ENCODE data around the gene CDADC1. TPM values are rescaled to one million over a fixed set of nuclear protein-coding genes. Genes with fewer than 3 reads are reported as not detected.
A peak's percentile ranks its signal among the peaks of the same experiment; 100 is the strongest.

Gene CDADC1
- total and polyA plus RNA-seq, 2 of the 13 experiments (the other 11 are each of a cell fraction or from before 2014, with no cell fraction given) = 2.4 to 9.0 TPM

- TF ChIP-seq CBX2 (IDR thresholded peaks at IDR 0.05; ENCODE audit: low read depth, low read length) (no peak), CBX2 (CRISPR knock-in tag; IDR thresholded peaks at IDR 0.05; ENCODE audit: low read depth) (no peak), HOXA5 (CRISPR knock-in tag; IDR thresholded peaks at IDR 0.05) (no peak), ZNF460 (CRISPR knock-in tag; IDR thresholded peaks at IDR 0.05; ENCODE audit: borderline replicate concordance) (no peak), ZNF253 (CRISPR knock-in tag; IDR thresholded peaks at IDR 0.05; ENCODE audit: borderline replicate concordance) (no peak), ZNF891 (CRISPR knock-in tag; IDR thresholded peaks at IDR 0.05) (no peak), KDM4B (CRISPR knock-in tag; IDR thresholded peaks at IDR 0.05) (no peak), MZF1 (CRISPR knock-in tag; IDR thresholded peaks at IDR 0.05; ENCODE audit: borderline replicate concordance) (no peak), SOX5 (CRISPR knock-in tag; IDR thresholded peaks at IDR 0.05; ENCODE audit: borderline replicate concordance) (no peak), CREB3 (CRISPR knock-in tag; IDR thresholded peaks at IDR 0.05) (no peak), GTF2F1 (IDR thresholded peaks at IDR 0.05; ENCODE audit: low read length) (no peak), SKI (IDR thresholded peaks at IDR 0.05; ENCODE audit: partially characterized antibody) (no peak), MEIS1 (CRISPR knock-in tag; IDR thresholded peaks at IDR 0.05; ENCODE audit: borderline replicate concordance) (no peak), ZSCAN9 (CRISPR knock-in tag; IDR thresholded peaks at IDR 0.05; ENCODE audit: borderline replicate concordance) (no peak), ZNF720 (CRISPR knock-in tag; IDR thresholded peaks at IDR 0.05) (no peak), RELA (CRISPR knock-in tag; IDR thresholded peaks at IDR 0.05) (no peak), POLR2AphosphoS5 (IDR thresholded peaks at IDR 0.05; ENCODE audit: low read depth, low read length) (no peak), TAF1 (CRISPR knock-in tag; IDR thresholded peaks at IDR 0.05) (no peak), ZFP82 (CRISPR knock-in tag; IDR thresholded peaks at IDR 0.05; ENCODE audit: borderline replicate concordance) (no peak), TCF7 (IDR thresholded peaks at IDR 0.05; ENCODE audit: low read depth) (peak; percentile 50), ZNF746 (CRISPR knock-in tag; IDR thresholded peaks at IDR 0.05) (no peak)
- TF ChIP-seq, protein P1, sequence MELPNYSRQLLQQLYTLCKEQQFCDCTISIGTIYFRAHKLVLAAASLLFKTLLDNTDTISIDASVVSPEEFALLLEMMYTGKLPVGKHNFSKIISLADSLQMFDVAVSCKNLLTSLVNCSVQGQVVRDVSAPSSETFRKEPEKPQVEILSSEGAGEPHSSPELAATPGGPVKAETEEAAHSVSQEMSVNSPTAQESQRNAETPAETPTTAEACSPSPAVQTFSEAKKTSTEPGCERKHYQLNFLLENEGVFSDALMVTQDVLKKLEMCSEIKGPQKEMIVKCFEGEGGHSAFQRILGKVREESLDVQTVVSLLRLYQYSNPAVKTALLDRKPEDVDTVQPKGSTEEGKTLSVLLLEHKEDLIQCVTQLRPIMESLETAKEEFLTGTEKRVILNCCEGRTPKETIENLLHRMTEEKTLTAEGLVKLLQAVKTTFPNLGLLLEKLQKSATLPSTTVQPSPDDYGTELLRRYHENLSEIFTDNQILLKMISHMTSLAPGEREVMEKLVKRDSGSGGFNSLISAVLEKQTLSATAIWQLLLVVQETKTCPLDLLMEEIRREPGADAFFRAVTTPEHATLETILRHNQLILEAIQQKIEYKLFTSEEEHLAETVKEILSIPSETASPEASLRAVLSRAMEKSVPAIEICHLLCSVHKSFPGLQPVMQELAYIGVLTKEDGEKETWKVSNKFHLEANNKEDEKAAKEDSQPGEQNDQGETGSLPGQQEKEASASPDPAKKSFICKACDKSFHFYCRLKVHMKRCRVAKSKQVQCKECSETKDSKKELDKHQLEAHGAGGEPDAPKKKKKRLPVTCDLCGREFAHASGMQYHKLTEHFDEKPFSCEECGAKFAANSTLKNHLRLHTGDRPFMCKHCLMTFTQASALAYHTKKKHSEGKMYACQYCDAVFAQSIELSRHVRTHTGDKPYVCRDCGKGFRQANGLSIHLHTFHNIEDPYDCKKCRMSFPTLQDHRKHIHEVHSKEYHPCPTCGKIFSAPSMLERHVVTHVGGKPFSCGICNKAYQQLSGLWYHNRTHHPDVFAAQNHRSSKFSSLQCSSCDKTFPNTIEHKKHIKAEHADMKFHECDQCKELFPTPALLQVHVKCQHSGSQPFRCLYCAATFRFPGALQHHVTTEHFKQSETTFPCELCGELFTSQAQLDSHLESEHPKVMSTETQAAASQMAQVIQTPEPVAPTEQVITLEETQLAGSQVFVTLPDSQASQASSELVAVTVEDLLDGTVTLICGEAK (IDR thresholded peaks at IDR 0.05) = no peak
- TF ChIP-seq, protein P1 (CRISPR knock-in tag; IDR thresholded peaks at IDR 0.05) = no peak
Observed at GRCh38 chr13:49225223-49226042, 22.3 kb upstream of the CDADC1 start (continued).

Data from HepG2 (cell line).